GM23338 (cell line): ENCODE data around the gene SBF2. TPM values are rescaled to one million over a fixed set of nuclear protein-coding genes. Genes with fewer than 3 reads are reported as not detected.

ENCODE experiments used
- ATAC-seq: fragments of 200-7000 bp; cut with Tn5 transposase; 3 replicates; pipeline ENCODE4 v1.9.1; 2020
- DNase-seq: peaks from one replicate; pipeline ENCODE4 v3.0.0-alpha.2; 2015; ENCODE audit warnings: low spot score
- H2AFZ ChIP-seq: fragments of 200-600 bp; sonication (generic); 2 replicates; pipeline ENCODE4 v1.8.0; 2016; ENCODE audit warnings: antibody characterized with exemption, mild to moderate bottlenecking, moderate library complexity
- H3F3A ChIP-seq: fragments of 200-600 bp; sonication (generic); replicated peaks from 2 replicates; pipeline ENCODE4 v1.8.0; 2017; ENCODE audit warnings: antibody characterized with exemption, mixed run types, low read depth
- H3K27ac ChIP-seq: fragments of 200-600 bp; sonication (generic); 2 replicates; pipeline ENCODE4 v1.6.1; 2016; ENCODE audit warnings: low read depth
- H3K27me3 ChIP-seq: fragments of 200-600 bp; sonication (generic); 2 replicates; pipeline ENCODE4 v1.8.0; 2016; ENCODE audit warnings: mild to moderate bottlenecking, mixed run types, moderate library complexity; ENCODE audit not compliant: insufficient read depth
- H3K36me3 ChIP-seq: fragments of 200-600 bp; sonication (generic); 2 replicates; pipeline ENCODE4 v1.8.0; 2016; ENCODE audit warnings: mild to moderate bottlenecking; ENCODE audit not compliant: insufficient read depth
- H3K4me1 ChIP-seq: fragments of 200-600 bp; sonication (generic); 2 replicates; pipeline ENCODE4 v1.8.0; 2016; ENCODE audit warnings: mild to moderate bottlenecking, moderate library complexity; ENCODE audit not compliant: insufficient read depth
- H3K4me2 ChIP-seq: fragments of 200-600 bp; sonication (generic); 2 replicates; pipeline ENCODE4 v1.7.1; 2017; ENCODE audit warnings: mixed run types
- H3K4me3 ChIP-seq: fragments of 200-600 bp; sonication (generic); 2 replicates; pipeline ENCODE4 v1.6.1; 2016; ENCODE audit warnings: mixed run types
- H3K79me2 ChIP-seq: fragments of 200-600 bp; sonication (generic); replicated peaks from 2 replicates; pipeline ENCODE4 v1.8.0; 2017; ENCODE audit warnings: mild to moderate bottlenecking; ENCODE audit not compliant: insufficient read depth
- H3K9me2 ChIP-seq: fragments of 200-600 bp; sonication (generic); 2 replicates; pipeline ENCODE4 v1.8.0; 2017; ENCODE audit not compliant: insufficient read depth
- H4K20me1 ChIP-seq: fragments of 200-600 bp; sonication (generic); replicated peaks from 2 replicates; pipeline ENCODE4 v1.8.0; 2017; ENCODE audit warnings: mild to moderate bottlenecking; ENCODE audit not compliant: insufficient read depth
- H3K27ac Mint-ChIP-seq: 2 replicates; pipeline ENCODE4 v1.8.0; 2020; ENCODE audit warnings: inconsistent platforms, mild to moderate bottlenecking, moderate library complexity, mixed read lengths
- H3K27me3 Mint-ChIP-seq: 3 replicates; pipeline ENCODE4 v1.8.0; 2022; ENCODE audit warnings: low read depth, mild to moderate bottlenecking, moderate library complexity, mixed read lengths, inconsistent platforms; ENCODE audit not compliant: insufficient read depth, poor library complexity
- H3K36me3 Mint-ChIP-seq: 3 replicates; pipeline ENCODE4 v1.8.0; 2021; ENCODE audit warnings: low read depth, mild to moderate bottlenecking, inconsistent platforms, moderate library complexity, mixed read lengths
- H3K4me1 Mint-ChIP-seq: 3 replicates; pipeline ENCODE4 v1.8.0; 2020; ENCODE audit warnings: mild to moderate bottlenecking, inconsistent platforms, mixed read lengths
- H3K4me3 Mint-ChIP-seq: 3 replicates; pipeline ENCODE4 v1.8.0; 2021; ENCODE audit warnings: moderate library complexity, mild to moderate bottlenecking, inconsistent platforms, mixed read lengths
- H3K9me3 Mint-ChIP-seq: 3 replicates; pipeline ENCODE4 v1.8.0; 2020; ENCODE audit warnings: moderate library complexity, mild to moderate bottlenecking, inconsistent platforms, mixed read lengths
- CREB1 ChIP-seq: fragments of 250-450 bp; sonication (Bioruptor Pico); IDR thresholded peaks from 2 replicates; pipeline ENCODE4 v1.5.0; 2020; ENCODE audit warnings: low read depth, mild to moderate bottlenecking, moderate library complexity
- EZH2phosphoT487 ChIP-seq: fragments of 200-600 bp; sonication (generic); IDR thresholded peaks from one replicate; pipeline ENCODE4 v1.8.1; 2018; ENCODE audit warnings: antibody characterized with exemption; ENCODE audit not compliant: unreplicated experiment
- NANOG ChIP-seq: IDR thresholded peaks from 2 replicates; pipeline ENCODE4 v1.6.1; 2016; ENCODE audit warnings: antibody characterized with exemption, borderline replicate concordance
- ZNF114 ChIP-seq: fragments of 250-450 bp; sonication (Bioruptor Pico); IDR thresholded peaks from 2 replicates; pipeline ENCODE4 v1.5.0; 2020; ENCODE audit warnings: mild to moderate bottlenecking, moderate library complexity
- ZNF331 ChIP-seq: fragments of 250-450 bp; sonication (Bioruptor Pico); IDR thresholded peaks from 2 replicates; pipeline ENCODE4 v1.5.0; 2020; ENCODE audit warnings: low read depth, mild to moderate bottlenecking, moderate library complexity
- polyA plus RNA-seq: library from polyadenylated mRNA; unstranded; fragments of >200 nt; fragmentation: Nextera tagmentation; extraction: Ambion mirVana; gene quantifications from 2 replicates; pipeline ENCODE4 v1.2.1, GENCODE V29; 2016
- total RNA-seq: library from RNA; depleted of rRNA; stranded (reverse); fragments of >200 nt; shearing (Covaris generic); gene quantifications from 2 replicates; pipeline ENCODE4 v1.2.3, GENCODE V29; 2014
- TF ChIP-seq, protein P1 (sequence below): fragments of 250-450 bp; sonication (Bioruptor Pico); IDR thresholded peaks from 2 replicates; pipeline ENCODE4 v1.5.0; 2020; ENCODE audit warnings: mild to moderate bottlenecking, moderate library complexity
- TF ChIP-seq, protein P2 (sequence below), 2 experiments: fragments of 200-600 bp in 1 of 2; sonication (generic) in 1 of 2; conservative IDR thresholded peaks; 2 replicates each; pipeline versions ENCODE4 v1.5.1 to v1.6.1; 2016 to 2017; ENCODE audit warnings: antibody characterized with exemption in 2 of 2, low read depth in 2 of 2, mild to moderate bottlenecking in 2 of 2, moderate library complexity in 1 of 2

The SBF2 gene
- total and polyA plus RNA-seq, 2 experiments from 2014 or later: 25.6 to 53.5 TPM

DNA sequence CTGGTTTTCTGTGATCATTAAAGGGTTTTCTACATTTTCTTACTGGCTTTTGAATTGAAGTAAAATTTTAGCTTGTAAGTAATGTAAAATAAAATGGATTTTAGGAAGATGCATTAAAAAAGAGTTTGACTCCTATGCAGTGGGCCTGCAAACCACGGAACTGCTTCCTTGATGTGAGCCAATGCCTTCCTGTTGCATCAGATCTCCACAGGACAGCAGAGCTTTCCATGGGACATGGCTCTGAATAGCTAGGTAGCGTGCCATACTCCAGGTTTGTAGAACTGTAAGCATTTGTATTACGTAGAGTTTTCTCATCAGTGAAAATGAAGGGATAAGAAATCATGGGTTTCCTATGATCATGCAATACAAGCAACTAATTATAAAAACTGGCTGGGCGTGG, 496.7 kb downstream of the SBF2 start (continued):
- TF ChIP-seq, protein P1, sequence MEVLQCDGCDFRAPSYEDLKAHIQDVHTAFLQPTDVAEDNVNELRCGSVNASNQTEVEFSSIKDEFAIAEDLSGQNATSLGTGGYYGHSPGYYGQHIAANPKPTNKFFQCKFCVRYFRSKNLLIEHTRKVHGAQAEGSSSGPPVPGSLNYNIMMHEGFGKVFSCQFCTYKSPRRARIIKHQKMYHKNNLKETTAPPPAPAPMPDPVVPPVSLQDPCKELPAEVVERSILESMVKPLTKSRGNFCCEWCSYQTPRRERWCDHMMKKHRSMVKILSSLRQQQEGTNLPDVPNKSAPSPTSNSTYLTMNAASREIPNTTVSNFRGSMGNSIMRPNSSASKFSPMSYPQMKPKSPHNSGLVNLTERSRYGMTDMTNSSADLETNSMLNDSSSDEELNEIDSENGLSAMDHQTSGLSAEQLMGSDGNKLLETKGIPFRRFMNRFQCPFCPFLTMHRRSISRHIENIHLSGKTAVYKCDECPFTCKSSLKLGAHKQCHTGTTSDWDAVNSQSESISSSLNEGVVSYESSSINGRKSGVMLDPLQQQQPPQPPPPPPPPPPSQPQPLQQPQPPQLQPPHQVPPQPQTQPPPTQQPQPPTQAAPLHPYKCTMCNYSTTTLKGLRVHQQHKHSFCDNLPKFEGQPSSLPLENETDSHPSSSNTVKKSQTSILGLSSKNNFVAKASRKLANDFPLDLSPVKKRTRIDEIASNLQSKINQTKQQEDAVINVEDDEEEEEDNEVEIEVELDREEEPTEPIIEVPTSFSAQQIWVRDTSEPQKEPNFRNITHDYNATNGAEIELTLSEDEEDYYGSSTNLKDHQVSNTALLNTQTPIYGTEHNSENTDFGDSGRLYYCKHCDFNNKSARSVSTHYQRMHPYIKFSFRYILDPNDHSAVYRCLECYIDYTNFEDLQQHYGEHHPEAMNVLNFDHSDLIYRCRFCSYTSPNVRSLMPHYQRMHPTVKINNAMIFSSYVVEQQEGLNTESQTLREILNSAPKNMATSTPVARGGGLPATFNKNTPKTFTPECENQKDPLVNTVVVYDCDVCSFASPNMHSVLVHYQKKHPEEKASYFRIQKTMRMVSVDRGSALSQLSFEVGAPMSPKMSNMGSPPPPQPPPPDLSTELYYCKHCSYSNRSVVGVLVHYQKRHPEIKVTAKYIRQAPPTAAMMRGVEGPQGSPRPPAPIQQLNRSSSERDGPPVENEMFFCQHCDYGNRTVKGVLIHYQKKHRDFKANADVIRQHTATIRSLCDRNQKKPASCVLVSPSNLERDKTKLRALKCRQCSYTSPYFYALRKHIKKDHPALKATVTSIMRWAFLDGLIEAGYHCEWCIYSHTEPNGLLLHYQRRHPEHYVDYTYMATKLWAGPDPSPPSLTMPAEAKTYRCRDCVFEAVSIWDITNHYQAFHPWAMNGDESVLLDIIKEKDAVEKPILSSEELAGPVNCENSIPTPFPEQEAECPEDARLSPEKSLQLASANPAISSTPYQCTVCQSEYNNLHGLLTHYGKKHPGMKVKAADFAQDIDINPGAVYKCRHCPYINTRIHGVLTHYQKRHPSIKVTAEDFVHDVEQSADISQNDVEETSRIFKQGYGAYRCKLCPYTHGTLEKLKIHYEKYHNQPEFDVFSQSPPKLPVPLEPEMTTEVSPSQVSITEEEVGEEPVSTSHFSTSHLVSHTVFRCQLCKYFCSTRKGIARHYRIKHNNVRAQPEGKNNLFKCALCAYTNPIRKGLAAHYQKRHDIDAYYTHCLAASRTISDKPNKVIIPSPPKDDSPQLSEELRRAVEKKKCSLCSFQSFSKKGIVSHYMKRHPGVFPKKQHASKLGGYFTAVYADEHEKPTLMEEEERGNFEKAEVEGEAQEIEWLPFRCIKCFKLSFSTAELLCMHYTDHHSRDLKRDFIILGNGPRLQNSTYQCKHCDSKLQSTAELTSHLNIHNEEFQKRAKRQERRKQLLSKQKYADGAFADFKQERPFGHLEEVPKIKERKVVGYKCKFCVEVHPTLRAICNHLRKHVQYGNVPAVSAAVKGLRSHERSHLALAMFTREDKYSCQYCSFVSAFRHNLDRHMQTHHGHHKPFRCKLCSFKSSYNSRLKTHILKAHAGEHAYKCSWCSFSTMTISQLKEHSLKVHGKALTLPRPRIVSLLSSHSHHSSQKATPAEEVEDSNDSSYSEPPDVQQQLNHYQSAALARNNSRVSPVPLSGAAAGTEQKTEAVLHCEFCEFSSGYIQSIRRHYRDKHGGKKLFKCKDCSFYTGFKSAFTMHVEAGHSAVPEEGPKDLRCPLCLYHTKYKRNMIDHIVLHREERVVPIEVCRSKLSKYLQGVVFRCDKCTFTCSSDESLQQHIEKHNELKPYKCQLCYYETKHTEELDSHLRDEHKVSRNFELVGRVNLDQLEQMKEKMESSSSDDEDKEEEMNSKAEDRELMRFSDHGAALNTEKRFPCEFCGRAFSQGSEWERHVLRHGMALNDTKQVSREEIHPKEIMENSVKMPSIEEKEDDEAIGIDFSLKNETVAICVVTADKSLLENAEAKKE: no peak
- TF ChIP-seq ZNF331 (CRISPR knock-in tag): no peak
- no peak for TF ChIP-seq NANOG
- no peak for TF ChIP-seq ZNF114 (CRISPR knock-in tag)

DNA sequence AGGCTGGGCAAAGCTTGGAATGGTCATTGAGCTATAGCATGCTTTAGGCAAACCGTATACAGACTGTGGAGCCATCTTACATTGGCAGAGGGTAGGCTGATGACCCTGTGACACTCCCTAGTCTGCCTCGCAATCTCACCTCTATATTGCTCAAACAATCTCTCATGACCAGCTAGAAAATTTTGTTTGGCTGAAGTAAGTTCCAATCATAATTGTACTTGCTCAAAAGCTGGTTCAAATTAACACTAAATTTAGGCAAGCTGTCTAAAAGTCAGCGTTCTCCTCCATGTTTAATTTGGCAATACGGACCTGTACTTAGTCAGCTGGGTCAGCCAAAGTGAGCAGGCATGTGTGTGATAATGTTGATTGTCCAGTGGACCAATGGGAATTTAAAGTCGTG, 497.2 kb downstream of the SBF2 start:
- Histone ChIP-seq H3K4me2 (no peak overlapping the region), H3F3A (no peaks in the 10 kb centered on the region), H4K20me1 (no peaks in the 10 kb centered on the region), H3K4me3 (no peak overlapping the region), H3K27me3 (no peaks in the 10 kb centered on the region), H3K79me2 (no peaks in the 10 kb centered on the region), H3K4me1 (peaks cover 6% of the 10 kb centered on the region), H3K9me2 (no peaks in the 10 kb centered on the region; the same call in 1 of the 2 replicates), H3K27ac (peak overlapping the region; percentile 40; the same call in 1 of the 2 replicates), H3K36me3 (no peaks in the 10 kb centered on the region), H2AFZ (no peak overlapping the region)
- Mint-ChIP-seq H3K27ac (no peak overlapping the region), H3K27me3 (no peaks in the 10 kb centered on the region), H3K36me3 (peaks cover 7% of the 10 kb centered on the region; the same call in 1 of the 3 replicates), H3K4me3 (no peak overlapping the region), H3K4me1 (peaks cover 8% of the 10 kb centered on the region), H3K9me3 (no peaks in the 10 kb centered on the region)
- TF ChIP-seq CREB1 (CRISPR knock-in tag) (no peak), EZH2phosphoT487 (no peak), ZNF114 (CRISPR knock-in tag) (no peak)
- TF ChIP-seq, protein P2, sequence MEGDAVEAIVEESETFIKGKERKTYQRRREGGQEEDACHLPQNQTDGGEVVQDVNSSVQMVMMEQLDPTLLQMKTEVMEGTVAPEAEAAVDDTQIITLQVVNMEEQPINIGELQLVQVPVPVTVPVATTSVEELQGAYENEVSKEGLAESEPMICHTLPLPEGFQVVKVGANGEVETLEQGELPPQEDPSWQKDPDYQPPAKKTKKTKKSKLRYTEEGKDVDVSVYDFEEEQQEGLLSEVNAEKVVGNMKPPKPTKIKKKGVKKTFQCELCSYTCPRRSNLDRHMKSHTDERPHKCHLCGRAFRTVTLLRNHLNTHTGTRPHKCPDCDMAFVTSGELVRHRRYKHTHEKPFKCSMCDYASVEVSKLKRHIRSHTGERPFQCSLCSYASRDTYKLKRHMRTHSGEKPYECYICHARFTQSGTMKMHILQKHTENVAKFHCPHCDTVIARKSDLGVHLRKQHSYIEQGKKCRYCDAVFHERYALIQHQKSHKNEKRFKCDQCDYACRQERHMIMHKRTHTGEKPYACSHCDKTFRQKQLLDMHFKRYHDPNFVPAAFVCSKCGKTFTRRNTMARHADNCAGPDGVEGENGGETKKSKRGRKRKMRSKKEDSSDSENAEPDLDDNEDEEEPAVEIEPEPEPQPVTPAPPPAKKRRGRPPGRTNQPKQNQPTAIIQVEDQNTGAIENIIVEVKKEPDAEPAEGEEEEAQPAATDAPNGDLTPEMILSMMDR (conservative IDR thresholded peaks at IDR 0.05; ENCODE audit: low read depth in 2 of 2): no peak
- DNase-seq (no peak), ATAC-seq (no peak)
